GM11168 (cell line): ENCODE results near the gene CDK16.

Experiments used
- in situ Hi-C: fragments of 300-500 bp; cut with MboI; formaldehyde crosslinking; loops from one replicate; pipeline ENCODE4 v1.12.0; 2022; ENCODE audit warnings: low sequenced_read_pairs; ENCODE audit not compliant: unreplicated experiment

The CDK16 gene

DNA sequence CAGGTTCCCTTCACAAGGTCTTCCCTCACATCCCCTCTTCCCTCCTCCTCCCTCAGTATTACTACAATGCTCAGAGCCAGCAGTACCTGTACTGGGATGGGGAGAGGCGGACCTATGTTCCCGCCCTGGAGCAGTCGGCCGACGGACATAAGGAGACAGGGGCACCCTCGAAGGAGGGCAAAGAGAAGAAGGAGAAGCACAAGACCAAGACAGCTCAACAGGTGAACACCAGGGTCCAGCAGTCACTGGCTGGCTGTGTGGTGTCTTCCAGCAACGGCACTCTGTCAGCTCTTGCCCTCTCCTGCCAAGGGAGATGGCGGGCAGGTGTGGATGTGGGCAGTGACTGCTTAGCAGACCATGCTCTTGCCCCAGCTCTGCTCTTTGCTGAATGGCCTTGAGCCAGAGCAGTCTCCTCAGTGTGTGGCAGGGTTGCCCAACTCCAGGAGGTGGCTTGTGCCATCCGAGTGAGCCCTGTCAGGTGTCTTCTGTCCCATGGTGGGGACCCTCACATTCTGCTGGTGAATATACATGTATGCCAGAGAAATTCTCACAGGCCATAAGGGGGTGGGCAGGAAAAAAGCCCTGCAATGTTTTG is 36.3 kb upstream of the CDK16 start:
- in situ Hi-C loops = loop anchor here (25.0 kb wide), 1 partner anchor 330 kb away; no protein-coding TSS in a partner anchor

DNA sequence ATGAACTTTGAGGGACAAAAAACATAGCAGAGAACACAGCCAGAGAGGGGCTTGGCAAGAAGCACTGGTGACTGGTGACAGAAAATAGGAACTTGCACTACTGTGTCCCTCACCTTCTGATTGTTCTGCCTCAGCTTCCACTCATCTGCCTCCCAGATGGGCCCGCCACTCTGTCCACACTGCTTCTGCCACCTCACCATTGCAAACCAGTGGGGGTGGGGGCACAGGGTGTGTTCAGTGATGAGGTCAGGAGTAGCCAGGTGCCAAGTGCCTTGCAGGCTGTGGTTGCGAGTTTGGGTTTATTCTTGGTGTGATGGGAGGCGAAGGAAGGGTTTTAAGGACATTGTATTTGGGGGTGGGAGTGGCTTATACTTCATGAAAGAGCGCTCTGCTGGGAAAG is 34.0 kb upstream of the CDK16 start:
- in situ Hi-C loops = loop anchor here (25.0 kb wide), 1 partner anchor 328 kb away; no protein-coding TSS in a partner anchor

DNA sequence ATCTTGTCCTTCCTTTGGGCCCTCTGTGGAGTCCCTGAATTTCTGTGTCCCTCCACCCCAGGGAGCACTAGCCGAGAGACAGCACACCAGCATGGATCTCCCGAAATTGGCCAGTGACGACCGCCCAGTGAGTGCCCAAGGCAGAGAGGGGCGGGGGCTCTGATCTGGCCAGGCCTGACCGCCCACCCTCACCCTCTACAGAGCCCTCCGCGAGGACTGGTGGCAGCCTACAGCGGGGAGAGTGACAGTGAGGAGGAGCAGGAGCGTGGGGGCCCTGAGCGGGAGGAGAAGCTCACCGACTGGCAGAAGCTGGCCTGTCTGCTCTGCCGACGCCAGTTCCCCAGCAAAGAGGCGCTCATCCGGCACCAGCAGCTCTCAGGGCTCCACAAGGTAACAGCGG is 33.2 kb upstream of the CDK16 start:
- in situ Hi-C loops = loop anchor here (25.0 kb wide), 1 partner anchor 327 kb away; no protein-coding TSS in a partner anchor

DNA sequence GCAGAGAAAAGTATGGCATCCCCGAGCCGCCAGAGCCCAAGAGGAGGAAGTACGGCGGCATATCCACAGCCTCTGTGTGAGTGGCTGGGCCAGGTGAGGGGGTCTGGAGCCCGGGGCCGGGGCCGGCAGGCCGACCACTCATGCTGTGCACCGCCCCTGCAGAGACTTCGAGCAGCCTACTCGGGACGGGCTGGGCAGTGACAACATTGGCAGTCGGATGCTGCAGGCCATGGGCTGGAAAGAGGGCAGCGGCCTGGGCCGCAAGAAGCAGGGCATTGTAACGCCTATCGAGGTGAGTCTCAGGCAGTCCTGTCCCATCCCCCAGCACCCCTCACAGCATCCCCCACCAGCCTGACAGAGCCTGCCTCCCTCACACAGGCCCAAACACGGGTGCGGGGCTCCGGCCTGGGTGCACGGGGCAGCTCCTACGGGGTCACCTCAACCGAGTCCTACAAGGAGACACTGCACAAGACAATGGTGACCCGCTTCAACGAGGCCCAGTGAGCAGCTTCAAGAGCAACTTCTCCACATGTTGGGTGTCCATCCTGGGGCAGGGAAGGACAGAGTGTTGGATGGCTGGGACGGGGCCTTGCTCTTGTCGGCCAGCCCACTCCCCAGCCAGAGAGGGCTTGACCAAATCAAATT is 32.3 kb upstream of the CDK16 start:
- in situ Hi-C loops = loop anchor here (25.0 kb wide), 1 partner anchor 326 kb away; no protein-coding TSS in a partner anchor

DNA sequence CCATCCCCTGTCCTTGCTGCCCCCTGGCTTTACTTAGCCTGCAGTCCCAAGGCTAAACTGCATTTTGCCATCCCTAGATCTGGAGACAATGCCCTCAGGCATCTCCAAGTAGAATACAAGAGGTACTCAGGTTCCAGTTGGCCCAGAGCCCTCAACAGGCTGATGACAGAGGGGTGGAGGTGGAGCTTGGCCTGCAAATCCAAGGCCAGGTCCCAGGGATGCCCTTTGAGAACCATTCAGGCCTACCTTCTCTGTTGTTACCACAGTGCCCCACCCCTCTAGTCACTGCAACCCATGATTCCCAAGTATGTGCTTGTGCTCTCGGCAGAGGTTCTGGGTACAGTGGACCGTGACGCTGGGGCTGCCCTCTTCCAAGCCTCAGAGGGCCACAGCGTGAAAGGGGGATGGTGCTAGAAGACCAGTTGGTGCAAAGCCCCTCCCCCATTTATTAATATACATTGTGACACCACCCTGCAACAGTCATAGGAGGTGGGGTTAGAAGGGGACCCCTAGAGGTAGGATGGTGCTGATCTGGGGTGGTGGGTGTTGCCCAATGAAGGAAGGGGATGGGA is 31.3 kb upstream of the CDK16 start:
- in situ Hi-C loops = loop anchor here (25.0 kb wide), 1 partner anchor 325 kb away; no protein-coding TSS in a partner anchor

DNA sequence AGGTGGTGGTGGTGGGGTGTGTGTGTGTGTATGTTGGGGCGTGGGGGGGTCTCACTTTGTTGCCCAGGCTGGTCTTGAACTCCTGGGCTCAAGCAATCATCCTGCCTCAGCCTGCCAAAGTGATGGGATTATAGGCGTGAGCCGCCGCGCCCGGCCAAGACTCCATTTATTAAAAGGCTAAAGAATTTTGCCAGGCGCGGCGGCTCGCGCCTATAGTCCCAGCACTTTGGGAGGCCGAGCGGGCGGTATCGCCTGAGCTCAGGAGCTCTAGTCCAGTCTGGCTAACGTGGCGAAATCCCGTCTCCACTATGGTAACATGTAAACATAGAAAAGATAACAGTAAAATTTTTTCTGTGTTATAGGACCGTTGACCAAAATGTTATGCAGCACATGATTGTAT is 28.6 kb upstream of the CDK16 start:
- in situ Hi-C loops = loop anchor here (25.0 kb wide), 1 partner anchor 322 kb away; no protein-coding TSS in a partner anchor

DNA sequence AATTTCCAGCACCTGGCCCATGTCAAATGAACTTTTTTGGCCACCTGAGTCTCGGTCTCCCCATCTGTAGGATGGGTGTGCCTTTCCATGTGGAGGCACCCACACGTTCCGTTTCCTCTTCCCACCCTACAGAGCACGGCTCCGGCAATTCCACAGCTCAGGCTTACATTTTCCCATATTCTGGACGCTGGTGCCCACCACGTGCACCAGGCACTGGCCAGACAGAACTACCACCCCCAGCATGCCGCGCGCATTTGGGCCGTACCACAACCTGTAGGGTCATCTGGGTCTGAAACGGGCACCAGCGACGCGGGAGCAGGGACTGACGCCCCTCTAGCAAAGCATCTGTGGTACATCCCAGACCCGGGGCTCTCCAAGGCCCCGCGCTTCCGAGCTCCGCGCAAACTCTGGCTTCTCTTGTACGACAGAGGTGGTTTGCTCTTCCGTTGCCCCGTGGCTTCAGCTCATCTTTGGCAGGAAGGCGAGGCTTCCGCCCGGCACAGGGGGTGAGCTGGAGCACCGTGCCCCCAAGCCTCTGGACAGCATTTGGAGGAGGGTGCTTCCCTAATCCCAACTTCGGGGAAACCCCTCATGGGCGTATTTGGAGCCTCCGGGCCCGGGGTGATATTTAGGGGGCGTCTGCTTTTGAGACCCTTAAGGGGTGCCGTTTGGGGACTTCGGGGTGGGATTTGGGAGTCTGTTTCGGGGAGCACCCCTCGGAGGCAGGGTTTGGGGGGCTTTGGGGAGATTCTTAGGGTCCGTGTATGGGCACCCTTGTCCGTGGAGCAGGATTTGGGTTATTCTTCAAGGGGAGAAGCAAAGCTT is 27.8 kb upstream of the CDK16 start:
- in situ Hi-C loops = loop anchor here (25.0 kb wide), 1 partner anchor 322 kb away; no protein-coding TSS in a partner anchor

DNA sequence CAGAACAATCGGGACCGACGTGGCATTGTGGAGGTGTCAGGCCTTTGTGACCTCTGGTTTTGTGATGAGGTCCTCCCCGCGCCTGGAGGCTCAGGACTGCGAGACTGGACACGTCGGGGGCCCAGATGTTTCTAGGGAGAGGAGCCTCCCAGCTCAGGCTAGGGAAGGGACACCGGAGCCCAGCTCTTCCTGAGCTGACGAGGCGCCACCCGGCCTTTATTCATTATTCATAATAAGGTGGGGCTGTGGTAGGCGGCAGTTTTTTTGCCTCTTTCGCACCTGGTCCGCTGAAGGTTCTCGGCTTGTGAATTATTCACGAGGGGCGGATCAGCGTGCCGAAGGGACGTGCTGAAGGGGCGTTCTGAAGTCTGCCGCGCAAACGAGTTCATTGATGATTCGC is 27.1 kb upstream of the CDK16 start:
- in situ Hi-C loops = loop anchor here (25.0 kb wide), 1 partner anchor 321 kb away; no protein-coding TSS in a partner anchor

DNA sequence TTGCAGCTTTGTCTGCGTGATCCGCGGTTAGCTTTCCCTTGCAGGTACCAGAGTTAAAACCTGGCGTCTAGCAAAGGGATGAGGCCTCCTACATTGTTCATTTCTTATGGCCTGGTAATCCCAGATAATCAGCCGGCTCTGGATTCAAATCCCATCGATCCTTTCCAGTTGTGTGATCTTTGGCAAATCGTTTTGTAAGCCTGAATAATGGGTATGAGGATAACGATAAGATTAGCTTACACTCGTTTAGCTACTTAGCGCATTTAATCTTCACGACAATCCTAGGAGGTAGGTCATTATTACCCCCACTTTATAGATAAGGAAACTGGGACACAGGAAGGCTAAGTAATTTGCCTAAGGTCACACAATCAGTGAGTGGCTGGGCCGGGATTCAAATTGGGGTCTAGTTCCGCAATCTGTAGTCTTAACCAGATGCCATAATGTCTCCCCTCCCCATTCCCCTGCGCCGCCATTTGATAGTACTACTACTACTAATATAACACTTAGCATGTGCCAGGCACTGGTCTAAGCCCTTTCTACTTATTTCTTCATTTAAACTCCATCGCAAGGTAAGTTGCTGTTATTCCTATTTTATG is 26.6 kb upstream of the CDK16 start:
- in situ Hi-C loops = loop anchor here (25.0 kb wide), 1 partner anchor 320 kb away; no protein-coding TSS in a partner anchor

DNA sequence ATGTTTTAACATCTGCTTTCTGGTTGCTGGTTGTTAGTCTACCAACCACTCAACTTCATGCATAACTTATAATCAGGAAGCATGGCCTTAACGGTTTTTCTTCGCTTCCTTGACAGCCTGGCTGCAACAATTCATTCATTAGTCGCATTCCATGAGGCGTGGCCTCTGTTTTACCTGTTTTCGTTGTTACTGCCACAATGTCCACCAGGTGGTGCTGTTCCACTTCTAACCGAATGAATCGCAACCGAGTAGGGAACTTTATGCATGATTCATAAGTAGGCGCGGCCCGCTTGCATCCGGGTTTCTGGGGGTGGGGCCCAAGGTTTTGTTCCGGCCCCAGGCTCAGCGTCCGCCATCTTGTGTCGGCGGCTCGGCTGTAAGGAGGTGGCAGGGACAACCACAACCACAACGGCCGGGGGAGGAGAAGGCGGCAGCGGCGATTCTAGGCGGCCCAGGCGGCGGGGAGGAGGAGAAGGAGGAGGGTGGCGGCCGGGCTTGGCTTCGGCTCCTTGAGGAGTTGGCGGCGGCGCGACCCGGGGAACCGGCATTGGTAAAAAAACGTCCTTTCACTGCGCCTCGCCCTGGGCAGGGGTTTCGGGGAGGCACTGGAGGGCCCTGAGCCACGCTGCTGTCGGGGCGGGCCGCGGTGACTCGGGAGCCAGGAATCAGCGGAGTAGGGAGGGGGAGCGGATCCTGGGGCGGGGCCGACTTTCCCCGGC is 24.8 kb upstream of the CDK16 start, which contains the start of gene UBA1:
UBA1 (plus strand) TSS at position 355 of the 719 bp plus-strand sequence. CDS start 4,974 bp downstream, outside the sequence.
- in situ Hi-C loops = loop anchor here (25.0 kb wide), 1 partner anchor 319 kb away; no protein-coding TSS in a partner anchor

DNA sequence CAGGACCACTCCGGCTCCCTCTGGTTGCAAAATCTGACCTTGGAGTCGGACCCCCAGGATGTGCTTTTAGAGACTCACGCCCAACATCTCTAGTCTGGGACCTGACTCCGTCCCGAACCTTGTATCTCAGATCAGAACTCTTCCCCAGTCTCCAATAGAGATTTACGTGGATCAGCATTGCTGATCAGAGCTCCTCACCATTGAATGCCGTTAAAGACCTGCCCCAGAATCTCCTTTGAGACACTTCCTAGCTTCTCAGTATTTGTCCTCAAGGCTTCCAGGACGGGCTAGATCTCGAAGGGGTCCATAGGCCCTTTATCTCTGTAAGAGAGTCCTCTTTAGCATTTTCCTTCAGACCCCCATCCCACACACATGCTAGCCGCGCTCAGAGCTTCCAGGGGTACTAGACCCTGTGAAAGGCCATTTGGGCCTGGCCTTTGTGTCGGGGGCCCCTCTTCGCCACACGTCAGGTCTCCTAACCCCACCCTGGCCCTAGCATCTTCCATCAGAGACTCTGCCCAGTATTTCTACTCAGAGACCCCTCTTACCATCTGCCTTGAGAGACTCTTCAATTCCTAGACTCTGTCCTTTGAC is 24.2 kb upstream of the CDK16 start:
- in situ Hi-C loops = loop anchor here (25.0 kb wide), 1 partner anchor 318 kb away; no protein-coding TSS in a partner anchor

DNA sequence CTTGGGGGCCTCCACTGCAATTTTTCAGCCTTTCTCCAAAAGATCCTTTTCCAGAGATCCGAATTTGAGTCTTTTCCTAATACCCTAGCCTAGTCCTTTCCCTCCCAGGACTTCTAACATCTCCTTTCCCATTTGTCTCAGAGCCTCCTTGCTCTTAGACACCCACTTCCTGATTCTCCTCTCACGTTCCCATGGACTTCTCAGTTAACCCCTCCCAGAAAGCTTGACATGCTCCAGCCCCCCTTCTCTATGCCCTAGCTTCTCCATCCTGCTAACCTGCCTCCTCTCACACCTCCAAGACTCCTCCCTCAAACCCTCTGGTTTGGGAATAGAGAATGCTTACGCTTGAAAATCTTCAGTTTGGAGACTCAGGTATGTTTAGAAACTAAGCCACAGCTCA is 22.4 kb upstream of the CDK16 start:
- in situ Hi-C loops = loop anchor here (25.0 kb wide), 1 partner anchor 316 kb away; no protein-coding TSS in a partner anchor

DNA sequence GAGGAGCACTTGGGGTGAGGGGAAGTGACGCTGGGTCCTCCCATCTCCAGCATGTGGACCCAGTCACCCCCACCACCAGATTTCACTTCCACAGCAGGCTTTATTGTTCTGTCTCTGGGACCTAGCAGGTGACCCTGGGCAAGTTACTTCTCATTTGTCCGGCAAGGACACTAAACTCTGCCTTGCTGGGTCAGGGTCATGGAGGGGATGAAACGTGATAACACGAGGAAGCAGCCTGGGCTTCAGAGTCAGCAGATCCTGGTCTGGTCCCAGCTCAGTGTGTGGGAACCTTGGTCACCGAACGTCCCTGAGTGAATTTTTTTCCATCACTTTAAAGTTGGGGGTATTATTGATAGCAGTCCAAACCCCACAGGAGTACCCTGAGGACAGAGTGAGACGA is 21.0 kb upstream of the CDK16 start:
- in situ Hi-C loops = loop anchor here (25.0 kb wide), 1 partner anchor 315 kb away; no protein-coding TSS in a partner anchor

DNA sequence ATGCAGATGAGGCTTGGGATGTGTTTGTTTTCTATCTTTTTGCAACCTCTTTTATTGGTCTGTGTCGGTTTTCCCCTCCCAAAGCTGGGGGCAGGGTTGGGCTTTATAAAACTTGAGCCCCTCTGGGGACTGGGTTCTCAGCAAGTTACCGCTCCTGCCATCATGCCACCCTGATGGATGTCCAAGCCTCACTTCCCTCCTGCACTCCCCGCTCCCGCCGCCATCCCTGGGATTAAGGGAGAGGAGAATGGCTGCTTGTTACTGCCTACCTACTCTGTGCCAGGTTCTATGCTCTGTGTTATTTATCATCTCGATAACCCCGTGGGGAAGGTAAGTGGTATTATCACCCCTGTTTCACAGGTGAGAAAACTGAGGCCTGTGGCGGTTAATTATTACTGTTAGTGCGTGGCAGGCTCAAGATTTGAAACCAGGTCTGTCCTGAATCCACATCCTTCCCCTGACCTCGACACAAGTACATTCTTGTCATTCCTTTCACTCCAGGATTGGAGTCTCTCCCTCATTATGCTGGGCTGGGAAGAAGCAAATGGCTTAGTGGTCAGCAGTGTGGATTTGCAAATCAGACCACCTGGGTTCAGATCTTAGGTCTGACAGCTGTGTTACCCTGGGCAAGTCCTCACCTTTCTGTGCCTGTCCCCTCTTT is 20.3 kb upstream of the CDK16 start:
- in situ Hi-C loops = loop anchor here (25.0 kb wide), 1 partner anchor 314 kb away; no protein-coding TSS in a partner anchor

DNA sequence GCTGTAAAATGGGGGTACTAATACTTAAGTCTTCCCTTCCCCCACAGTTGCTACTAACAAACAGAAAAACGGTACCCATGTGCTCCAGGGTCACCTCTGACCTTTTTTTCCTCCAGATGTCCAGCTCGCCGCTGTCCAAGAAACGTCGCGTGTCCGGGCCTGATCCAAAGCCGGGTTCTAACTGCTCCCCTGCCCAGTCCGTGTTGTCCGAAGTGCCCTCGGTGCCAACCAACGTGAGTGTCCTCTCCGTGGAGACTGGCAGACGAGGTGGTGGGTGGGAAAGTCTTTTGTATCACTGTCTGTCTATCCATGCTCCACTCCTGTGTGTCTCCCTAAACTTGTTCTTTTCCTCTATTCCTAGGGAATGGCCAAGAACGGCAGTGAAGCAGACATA is 19.8 kb upstream of the CDK16 start:
- in situ Hi-C loops = loop anchor here (25.0 kb wide), 1 partner anchor 314 kb away; no protein-coding TSS in a partner anchor

DNA sequence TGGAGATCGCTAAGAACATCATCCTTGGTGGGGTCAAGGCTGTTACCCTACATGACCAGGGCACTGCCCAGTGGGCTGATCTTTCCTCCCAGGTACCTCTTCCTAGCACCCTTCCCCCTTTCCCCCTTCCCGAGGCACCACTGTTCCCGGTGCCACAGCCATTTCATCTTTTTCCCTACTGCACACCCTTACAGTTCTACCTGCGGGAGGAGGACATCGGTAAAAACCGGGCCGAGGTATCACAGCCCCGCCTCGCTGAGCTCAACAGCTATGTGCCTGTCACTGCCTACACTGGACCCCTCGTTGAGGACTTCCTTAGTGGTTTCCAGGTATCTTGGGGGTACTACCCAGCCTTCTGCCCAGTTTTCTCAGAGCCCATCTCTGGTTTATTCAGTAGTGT is 19.2 kb upstream of the CDK16 start:
- in situ Hi-C loops = loop anchor here (25.0 kb wide), 1 partner anchor 313 kb away; no protein-coding TSS in a partner anchor

DNA sequence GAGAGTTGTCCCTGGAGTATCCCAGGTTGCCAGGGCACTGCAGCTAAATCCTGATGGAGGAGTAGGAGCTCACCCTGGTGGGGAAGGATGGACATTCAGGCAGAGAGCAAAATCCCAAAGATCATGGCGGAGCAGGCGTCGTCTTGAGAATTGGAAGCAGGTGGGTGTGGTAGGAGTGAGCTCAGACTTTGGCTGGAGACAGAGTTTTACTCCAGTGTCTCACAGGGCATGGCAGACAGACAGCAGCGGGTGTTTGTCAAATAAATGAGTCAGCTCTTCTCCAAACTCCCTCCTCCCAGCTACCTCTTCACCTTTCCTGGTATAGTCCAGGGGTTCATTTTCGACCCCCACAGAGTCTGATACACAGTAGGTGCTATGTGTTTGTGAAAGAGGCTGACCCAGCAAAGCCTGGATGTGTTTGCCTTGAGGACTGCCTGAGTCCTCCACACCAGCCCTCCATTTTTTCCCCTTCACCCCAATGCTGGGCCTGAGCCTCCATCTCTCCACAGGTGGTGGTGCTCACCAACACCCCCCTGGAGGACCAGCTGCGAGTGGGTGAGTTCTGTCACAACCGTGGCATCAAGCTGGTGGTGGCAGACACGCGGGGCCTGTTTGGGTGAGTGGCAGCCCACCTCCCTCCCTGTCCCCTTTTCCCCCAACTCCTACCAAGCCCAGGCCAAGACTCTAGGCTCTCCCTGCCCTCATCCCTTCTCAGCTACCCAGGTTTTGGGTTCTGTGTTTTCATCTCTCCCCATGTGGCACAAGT is 17.9 kb upstream of the CDK16 start:
- in situ Hi-C loops = loop anchor here (25.0 kb wide), 1 partner anchor 187 kb away; no protein-coding TSS in a partner anchor
